K562 (cell line): Measurements from ENCODE around the gene OST4. TPM values are rescaled to one million over a fixed set of nuclear protein-coding genes. Genes with fewer than 3 reads are reported as not detected.

Experiments
- ARID4B ChIP-seq: sonication (generic); formaldehyde crosslinking; IDR thresholded peaks from 2 replicates; pipeline ENCODE4 v1.8.0; 2022; ENCODE audit warnings: mild to moderate bottlenecking, missing genetic modification reagents
- CGGBP1 ChIP-seq: fragments of 250-450 bp; sonication (Bioruptor Pico); IDR thresholded peaks from 2 replicates; pipeline ENCODE4 v1.9.0; 2021; ENCODE audit warnings: mild to moderate bottlenecking
- JUND ChIP-seq, 2 experiments: IDR thresholded peaks; 2 replicates in 1 of 2; 3 replicates in 1 of 2; pipeline ENCODE4 v1.6.1; 2011; ENCODE audit warnings: borderline replicate concordance in 2 of 2, low read depth in 2 of 2, low read length in 2 of 2, improper control_type of control experiment in 1 of 2, missing biosample characterization in 1 of 2, missing genetic modification characterization in 1 of 2, missing genetic modification reagents in 1 of 2
- KDM5B ChIP-seq: fragments of 200-600 bp; sonication (generic); IDR thresholded peaks from 2 replicates; pipeline ENCODE4 v1.6.1; 2012; ENCODE audit warnings: low read depth, mild to moderate bottlenecking, moderate library complexity, low read length, control low read depth, inconsistent platforms; ENCODE audit not compliant: insufficient replicate concordance
- POLR2AphosphoS2 ChIP-seq: IDR thresholded peaks from 2 replicates; pipeline ENCODE4 v1.6.1; 2012; ENCODE audit warnings: low read length, improper control_type of control experiment
- POLR2B ChIP-seq: fragments of 450-650 bp; IDR thresholded peaks from 2 replicates; pipeline ENCODE4 v1.6.1; 2018; ENCODE audit warnings: low read depth; ENCODE audit not compliant: partially characterized antibody
- RBM22 ChIP-seq: fragments of 200-400 bp; formaldehyde crosslinking; IDR thresholded peaks from 2 replicates; pipeline ENCODE4 v1.6.1; 2018; ENCODE audit warnings: low read length, low read depth; ENCODE audit not compliant: poor library complexity, severe bottlenecking
- RHOXF2B ChIP-seq: fragments of 250-450 bp; sonication (Bioruptor Pico); conservative IDR thresholded peaks from 2 replicates; pipeline ENCODE4 v1.5.1; 2021
- SETDB1 ChIP-seq: IDR thresholded peaks from one replicate; pipeline ENCODE4 v1.6.1; 2012; ENCODE audit warnings: low read length, control low read depth, inconsistent platforms
- TAL1 ChIP-seq: fragments of 450-650 bp; IDR thresholded peaks from 2 replicates; pipeline ENCODE4 v1.6.1; 2016; ENCODE audit warnings: mild to moderate bottlenecking
- TBP ChIP-seq: optimal IDR thresholded peaks from 2 replicates; pipeline ENCODE3; 2011; ENCODE audit warnings: low read depth, low read length, improper control_type of control experiment
- TRIM28 ChIP-seq: fragments of 450-650 bp; IDR thresholded peaks from 2 replicates; pipeline ENCODE4 v1.6.1; 2017
- ZBTB17 ChIP-seq: fragments of 450-650 bp; formaldehyde crosslinking; IDR thresholded peaks from 2 replicates; pipeline ENCODE4 v1.4.0; 2020; ENCODE audit warnings: mild to moderate bottlenecking
- ZBTB2 ChIP-seq: fragments of 450-650 bp; IDR thresholded peaks from 2 replicates; pipeline ENCODE4 v1.6.1; 2016; ENCODE audit warnings: antibody characterized with exemption
- ZC3H8 ChIP-seq: fragments of 450-650 bp; IDR thresholded peaks from 2 replicates; pipeline ENCODE4 v1.6.1; 2017
- ZNF165 ChIP-seq: fragments of 250-450 bp; sonication (Bioruptor Pico); IDR thresholded peaks from 2 replicates; pipeline ENCODE4 v1.4.0; 2020; ENCODE audit warnings: borderline replicate concordance
- ZNF197 ChIP-seq: fragments of 200-800 bp; sonication (Bioruptor generic); IDR thresholded peaks from 2 replicates; pipeline ENCODE4 v1.6.1; 2016; ENCODE audit warnings: low read depth, missing genetic modification characterization, missing compliant biosample characterization
- ZNF77 ChIP-seq: fragments of 250-450 bp; sonication (Bioruptor Pico); IDR thresholded peaks from 2 replicates; pipeline ENCODE4 v1.5.0; 2020
- polyA plus RNA-seq, 8 experiments: library from polyadenylated mRNA; depleted of rRNA in 4 of 8; stranded (reverse) in 5 of 8; unstranded in 3 of 8; fragments of >200 nt; fragmentation: Nextera tagmentation in 2 of 8; fragmentation: Illumina TruSeq in 1 of 8; extraction: Ambion mirVana in 2 of 8; extraction: Trizol in 1 of 8; gene quantifications; 2 replicates each; pipeline versions ENCODE4 v1.2.1 to v1.2.3, GENCODE V29; 2011 to 2014; ENCODE audit warnings: inconsistent platforms in 1 of 8, missing spikeins in 1 of 8
- total RNA-seq, 7 experiments: library from RNA; depleted of rRNA in 6 of 7; stranded (reverse); fragments of >200 nt in 6 of 7; fragmentation: Illumina TruSeq in 2 of 7; extraction: Trizol in 2 of 7; gene quantifications; 2 replicates each; pipeline versions ENCODE4 v1.2.1 to v1.2.3, GENCODE V29; 2011 to 2021; ENCODE audit warnings: low replicate concordance in 1 of 7
- TF ChIP-seq, protein P1 (sequence below): fragments of 450-650 bp; formaldehyde crosslinking; conservative IDR thresholded peaks from 2 replicates; pipeline ENCODE4 v1.4.0; 2022; ENCODE audit warnings: mild to moderate bottlenecking, missing genetic modification characterization

OST4 gene
- total and polyA plus RNA-seq, 9 of the 15 experiments (the other 6 are each of a cell fraction or from before 2014, with no cell fraction given), result 186 to 1,155 (median 355) TPM

DNA sequence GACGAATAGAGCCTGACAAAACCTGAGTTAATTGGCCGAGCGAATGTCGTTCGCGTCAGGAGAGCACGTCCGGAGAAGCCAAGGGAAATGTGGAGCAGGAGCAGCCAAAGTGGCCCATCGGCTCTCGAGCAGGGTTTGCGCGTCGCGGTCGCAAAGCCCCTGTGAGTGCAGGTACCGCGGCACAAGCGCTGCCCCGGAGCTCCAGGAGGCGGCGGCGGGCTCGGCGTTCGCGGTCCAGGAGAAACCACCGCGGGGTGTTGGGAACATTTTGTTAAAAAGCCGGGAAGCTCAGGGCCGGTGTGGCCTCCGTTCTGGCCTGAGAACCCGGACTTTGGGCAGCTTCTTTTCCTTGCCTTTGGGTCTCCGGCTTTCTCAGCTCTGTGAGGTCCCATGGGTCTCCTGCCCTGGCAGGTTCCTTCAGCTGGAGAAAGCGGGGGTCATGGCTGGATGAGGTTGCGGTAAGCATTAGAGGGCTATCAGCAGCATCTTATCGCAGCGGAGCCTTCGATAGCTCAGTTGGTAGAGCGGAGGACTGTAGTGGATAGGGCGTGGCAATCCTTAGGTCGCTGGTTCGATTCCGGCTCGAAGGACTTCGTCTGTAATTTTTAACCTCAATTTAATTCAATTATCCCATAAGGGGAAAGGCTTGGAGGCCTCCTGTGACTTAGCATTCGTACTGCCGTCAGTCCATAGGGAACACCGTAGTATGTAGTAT lies 21.0 kb downstream of the OST4 start (continued):
- TF ChIP-seq JUND (IDR thresholded peaks at IDR 0.05; ENCODE audit: borderline replicate concordance, low read depth, low read length), result peak; percentile 37; the same call in 1 of the 2 replicates
- no peak; the same call in 2 of the 3 replicates for TF ChIP-seq JUND (tag; IDR thresholded peaks at IDR 0.05; ENCODE audit: borderline replicate concordance, low read depth, low read length)
- peak; percentile 96 for TF ChIP-seq KDM5B
- no peak for TF ChIP-seq SETDB1
- no peak for TF ChIP-seq ARID4B (CRISPR knock-in tag)
- peak; percentile 40; the same call in 1 of the 2 replicates for TF ChIP-seq ZBTB2
- TF ChIP-seq ZNF77, result 0 out of 2 replicates have a peak, but pooled peaks have one; percentile 37
- TF ChIP-seq, protein P1, sequence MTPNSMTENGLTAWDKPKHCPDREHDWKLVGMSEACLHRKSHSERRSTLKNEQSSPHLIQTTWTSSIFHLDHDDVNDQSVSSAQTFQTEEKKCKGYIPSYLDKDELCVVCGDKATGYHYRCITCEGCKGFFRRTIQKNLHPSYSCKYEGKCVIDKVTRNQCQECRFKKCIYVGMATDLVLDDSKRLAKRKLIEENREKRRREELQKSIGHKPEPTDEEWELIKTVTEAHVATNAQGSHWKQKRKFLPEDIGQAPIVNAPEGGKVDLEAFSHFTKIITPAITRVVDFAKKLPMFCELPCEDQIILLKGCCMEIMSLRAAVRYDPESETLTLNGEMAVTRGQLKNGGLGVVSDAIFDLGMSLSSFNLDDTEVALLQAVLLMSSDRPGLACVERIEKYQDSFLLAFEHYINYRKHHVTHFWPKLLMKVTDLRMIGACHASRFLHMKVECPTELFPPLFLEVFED (CRISPR knock-in tag), result peak; percentile 37; the same call in 1 of the 2 replicates
- TF ChIP-seq ZC3H8, result no peak
- TF ChIP-seq CGGBP1 (CRISPR knock-in tag), result peak; percentile 83; the same call in 1 of the 2 replicates
- TF ChIP-seq TBP, result peak; percentile 97
- no peak for TF ChIP-seq ZNF197
- TF ChIP-seq RHOXF2B (CRISPR knock-in tag), result no peak
- peak; percentile 92; the same call in 1 of the 2 replicates for TF ChIP-seq POLR2AphosphoS2
- no peak for TF ChIP-seq ZNF165
- TF ChIP-seq TAL1, result no peak
- TF ChIP-seq RBM22, result peak; percentile 77
- TF ChIP-seq TRIM28, result no peak
- no peak for TF ChIP-seq ZBTB17
- TF ChIP-seq POLR2B, result peak; percentile 69
